Psoas muscle (tissue), 8 donors: ENCODE measurements around the gene NBPF4. TPM values are rescaled to one million over a fixed set of nuclear protein-coding genes. Genes with fewer than 3 reads are reported as not detected.
A peak's percentile ranks its signal among the peaks of the same experiment; 100 is the strongest.

Source experiments
- ATAC-seq, 4 donors: fragments of 200-7000 bp; cut with Tn5 transposase; one replicate each; pipeline ENCODE4 v1.9.1; 2020; ENCODE audit warnings: moderate library complexity in 3 of 4, mild to moderate bottlenecking in 2 of 4
- DNase-seq, 2 donors: peaks; one replicate each; pipeline ENCODE4 v3.0.0-alpha.2; 2020
- H3K27ac ChIP-seq: fragments of 200-600 bp; one replicate; pipeline ENCODE4 v1.8.0; 2022
- H3K27me3 ChIP-seq, 3 donors: fragments of 200-600 bp in 1 of 3; one replicate each; pipeline versions ENCODE4 v1.6.1 to v1.8.0; 2013 to 2022; ENCODE audit warnings: low read length in 2 of 3, mild to moderate bottlenecking in 2 of 3, moderate library complexity in 1 of 3; ENCODE audit not compliant: insufficient read depth in 3 of 3
- H3K36me3 ChIP-seq, 2 donors: fragments of 200-600 bp in 1 of 2; one replicate each; pipeline versions ENCODE4 v1.6.1 to v1.8.0; 2013 to 2022; ENCODE audit warnings: low read depth in 1 of 2, mild to moderate bottlenecking in 1 of 2, moderate library complexity in 1 of 2; ENCODE audit not compliant: insufficient read depth in 1 of 2
- H3K4me1 ChIP-seq: fragments of 200-600 bp; one replicate; pipeline ENCODE4 v1.8.0; 2022
- H3K4me3 ChIP-seq: fragments of 200-600 bp; one replicate; pipeline ENCODE4 v1.8.0; 2022; ENCODE audit warnings: mild to moderate bottlenecking
- H3K9me3 ChIP-seq: fragments of 200-600 bp; one replicate; pipeline ENCODE4 v1.8.0; 2022
- WGBS, 3 donors: extraction: QIAGEN DNeasy Blood & Tissue Kit; methylation state at CpG; one replicate each; pipeline versions ENCODE4 v1.1.6 to v1.1.7; 2013; 5-methylcytosine and 5-hydroxymethylcytosine counted together
- intact Hi-C, 2 donors: fragments of 100-400 bp; cut with DNase I; formaldehyde crosslinking; loops; one replicate each; pipeline versions ENCODE4 v1.11.0 to v1.14.2; 2022
- polyA plus RNA-seq, 3 donors: library from polyadenylated mRNA; stranded (reverse); fragments of 200-250 nt; gene quantifications; one replicate each; pipeline ENCODE4 v1.2.3, GENCODE V29; 2013
- total RNA-seq, 4 donors: library from RNA; stranded (reverse); fragmentation: NEBNext Ultra II Directional in 2 of 4; extraction: Animal tissue kit (Norgen Biotek cat#: 25700) in 2 of 4; gene quantifications; one replicate each; pipeline versions ENCODE4 v1.2.1 to v1.2.4, GENCODE V29; 2021 to 2023
- TF ChIP-seq, protein P1 (sequence below): fragments of 200-600 bp; IDR thresholded peaks from one replicate; pipeline ENCODE4 v1.8.0; 2022; ENCODE audit warnings: antibody characterized with exemption
- donor health status: healthy with polysubstance abuse.
- donor health status: DM: no; HTN: no; CAD: no; lungs with moderate emphysema.
- donor health status: Bipolar disorder and iron deficiency.
- donor health status: healthy.
- donor health status: DM: yes; HTN: yes; CAD: no.
- donor health status: DM: no; HTN: no; CAD: no.
- donor health status: DM: no; HTN: no; CAD: no.
- donor health status: DM: yes; HTN: yes; CAD: no.

Gene NBPF4
- total and polyA plus RNA-seq, 7 donors = not detected

GRCh38 chr1:108194051-108194450, 49.8 kb downstream of the NBPF4 start:
- Histone ChIP-seq H3K27ac (no peak overlapping the region), H3K36me3 (peaks cover 0 to 18% of the 10 kb centered on the region in 2 donors), H3K4me3 (no peak overlapping the region), H3K27me3 (no peaks in the 10 kb centered on the region), H3K9me3 (no peaks in the 10 kb centered on the region), H3K4me1 (peaks cover 9% of the 10 kb centered on the region)
- DNase-seq (no peak), ATAC-seq (no peak)
- 95 to 97% (median 97%) methylated on average over 1 of the region's 1 CpG for WGBS, 3 donors
- TF ChIP-seq, protein P1, sequence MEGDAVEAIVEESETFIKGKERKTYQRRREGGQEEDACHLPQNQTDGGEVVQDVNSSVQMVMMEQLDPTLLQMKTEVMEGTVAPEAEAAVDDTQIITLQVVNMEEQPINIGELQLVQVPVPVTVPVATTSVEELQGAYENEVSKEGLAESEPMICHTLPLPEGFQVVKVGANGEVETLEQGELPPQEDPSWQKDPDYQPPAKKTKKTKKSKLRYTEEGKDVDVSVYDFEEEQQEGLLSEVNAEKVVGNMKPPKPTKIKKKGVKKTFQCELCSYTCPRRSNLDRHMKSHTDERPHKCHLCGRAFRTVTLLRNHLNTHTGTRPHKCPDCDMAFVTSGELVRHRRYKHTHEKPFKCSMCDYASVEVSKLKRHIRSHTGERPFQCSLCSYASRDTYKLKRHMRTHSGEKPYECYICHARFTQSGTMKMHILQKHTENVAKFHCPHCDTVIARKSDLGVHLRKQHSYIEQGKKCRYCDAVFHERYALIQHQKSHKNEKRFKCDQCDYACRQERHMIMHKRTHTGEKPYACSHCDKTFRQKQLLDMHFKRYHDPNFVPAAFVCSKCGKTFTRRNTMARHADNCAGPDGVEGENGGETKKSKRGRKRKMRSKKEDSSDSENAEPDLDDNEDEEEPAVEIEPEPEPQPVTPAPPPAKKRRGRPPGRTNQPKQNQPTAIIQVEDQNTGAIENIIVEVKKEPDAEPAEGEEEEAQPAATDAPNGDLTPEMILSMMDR = no peak
- intact Hi-C loops = no loop called here

- Histone ChIP-seq H3K9me3 (no peaks in the 10 kb centered on the region), H3K36me3 (peaks cover 0 to 18% of the 10 kb centered on the region in 2 donors), H3K27me3 (no peaks in the 10 kb centered on the region), H3K4me3 (no peak overlapping the region), H3K27ac (no peak overlapping the region), H3K4me1 (peaks cover 5% of the 10 kb centered on the region)
- TF ChIP-seq, protein P1 = no peak
- WGBS, 3 donors = 90 to 100% (median 97%) methylated on average over 1 of the region's 1 CpG
- intact Hi-C loops = no loop called here
- ATAC-seq (no peak), DNase-seq (no peak)
These were observed 50.5 kb downstream of the NBPF4 start for GRCh38 chr1:108193333-108193732.

DNA sequence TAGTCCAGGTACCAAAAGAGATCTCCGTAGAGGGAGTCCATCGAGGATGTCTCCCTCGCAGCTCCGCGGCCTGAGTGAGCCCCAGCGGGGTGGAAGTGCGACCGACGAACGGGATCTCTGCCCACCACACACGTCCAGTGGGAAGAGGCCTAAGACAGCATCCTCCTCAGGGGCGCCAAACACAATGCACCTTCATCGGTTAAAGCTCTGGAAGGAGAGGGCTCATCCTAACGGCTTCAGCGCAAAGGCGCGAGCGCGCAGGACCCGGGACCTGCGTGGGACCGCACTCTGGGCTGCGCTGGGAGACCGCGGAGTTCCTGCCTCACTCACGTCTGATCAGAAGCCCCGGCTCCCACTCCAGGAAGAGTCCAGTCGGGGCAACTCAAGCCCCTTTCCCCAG, 51.3 kb downstream of the NBPF4 start:
- H3K36me3 ChIP-seq = peaks cover 0 to 18% of the 10 kb centered on the region in 2 donors

DNA sequence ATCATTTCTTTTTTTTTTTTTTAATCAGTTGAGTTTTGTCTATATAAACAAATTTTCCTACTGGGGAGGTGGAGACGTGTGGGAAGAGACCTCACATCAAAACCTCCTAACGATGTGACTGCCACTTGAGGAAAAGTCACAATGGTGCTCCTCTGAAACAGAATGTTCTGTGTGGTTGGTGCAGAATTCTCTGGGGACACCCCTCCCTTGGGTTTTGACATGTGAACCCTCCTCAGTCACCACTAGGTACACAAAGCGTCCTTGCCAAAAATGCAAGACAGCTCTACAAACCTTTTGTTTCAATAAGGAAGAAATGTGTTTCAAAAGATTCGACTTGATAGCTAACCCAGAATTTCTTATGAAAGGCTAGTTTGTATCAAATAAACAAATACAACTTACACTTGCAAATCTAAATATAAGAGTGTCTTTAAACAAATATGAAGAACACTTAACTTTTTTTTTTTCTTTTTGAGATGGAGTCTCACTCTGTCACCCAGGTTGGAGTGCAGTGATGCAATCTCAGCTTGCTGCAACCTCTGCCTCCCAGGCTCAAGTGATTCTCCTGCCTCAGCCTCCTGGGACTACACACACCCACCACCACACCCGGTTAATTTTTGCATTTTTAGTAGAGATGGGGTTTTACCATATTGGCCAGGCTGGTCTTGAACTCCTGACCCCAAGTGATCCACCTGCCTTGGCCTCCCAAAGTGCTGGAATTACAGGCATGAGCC, 53.0 kb downstream of the NBPF4 start:
- H3K36me3 ChIP-seq = peaks cover 0 to 18% of the 10 kb centered on the region in 2 donors
- H3K27ac ChIP-seq = no peak overlapping the region
- no peaks in the 10 kb centered on the region for H3K9me3 ChIP-seq
- peaks cover 3% of the 10 kb centered on the region for H3K4me1 ChIP-seq
- TF ChIP-seq, protein P1 = no peak
- intact Hi-C loops = no loop called here
- 39 to 74% (median 49%) methylated on average over 5 of the region's 5 CpGs for WGBS, 3 donors
- H3K4me3 ChIP-seq = no peak overlapping the region
- H3K27me3 ChIP-seq = no peaks in the 10 kb centered on the region
- peak in 3 of 4 donors; percentile 87 to 92 (median 89) for ATAC-seq
- DNase-seq = no peak

More for the DNA sequence above, 51.3 kb downstream of the NBPF4 start:
- Histone ChIP-seq H3K27ac (no peak overlapping the region), H3K4me3 (no peak overlapping the region), H3K4me1 (peaks cover 3% of the 10 kb centered on the region), H3K9me3 (no peaks in the 10 kb centered on the region), H3K27me3 (no peaks in the 10 kb centered on the region)
- ATAC-seq (no peak), DNase-seq (no peak)
- intact Hi-C loops = no loop called here
- 97 to 98% (median 98%) methylated on average over 28 of the region's 28 CpGs for WGBS, 3 donors
- TF ChIP-seq, protein P1 = no peak
